RPMI7951 (cell line): ENCODE data around the gene CAPN7. TPM values are rescaled to one million over a fixed set of nuclear protein-coding genes. Genes with fewer than 3 reads are reported as not detected.

ENCODE experiments used
- DNase-seq: peaks from one replicate; pipeline ENCODE4 v3.0.0-alpha.2; 2012; ENCODE audit warnings: low read depth
- total RNA-seq: library from RNA; depleted of rRNA; stranded (reverse); fragments of >200 nt; shearing (Covaris generic); gene quantifications from 2 replicates; pipeline ENCODE4 v1.2.3, GENCODE V29; 2014

Gene CAPN7
- total RNA-seq, 1 experiment from 2014 or later = 28.2 TPM

GRCh38 chr3:15246186-15246585 lies 40.1 kb downstream of the CAPN7 start:
- no peak for DNase-seq

GRCh38 chr3:15253023-15253697 lies 47.1 kb downstream of the CAPN7 start:
- no peak for DNase-seq

GRCh38 chr3:15255215-15255614 lies 49.2 kb downstream of the CAPN7 start:
- DNase-seq = no peak

- DNase-seq = no peak
Measured at GRCh38 chr3:15256861-15257341, 50.9 kb downstream of the CAPN7 start.

GRCh38 chr3:15258720-15259119 lies 52.7 kb downstream of the CAPN7 start:
- DNase-seq = no peak

GRCh38 chr3:15260531-15260930 lies 54.5 kb downstream of the CAPN7 start:
- DNase-seq = no peak

GRCh38 chr3:15261274-15261673 lies 55.2 kb downstream of the CAPN7 start:
- DNase-seq = no peak

- no peak for DNase-seq
Measured at GRCh38 chr3:15262021-15262420, 56.0 kb downstream of the CAPN7 start.

GRCh38 chr3:15263120-15263519 lies 57.1 kb downstream of the CAPN7 start:
- DNase-seq = no peak

- no peak for DNase-seq
Measured at GRCh38 chr3:15263926-15264325, 57.9 kb downstream of the CAPN7 start.

GRCh38 chr3:15264486-15264885 lies 58.4 kb downstream of the CAPN7 start:
- no peak for DNase-seq

GRCh38 chr3:15265655-15266509 lies 59.8 kb downstream of the CAPN7 start:
- DNase-seq = no peak

GRCh38 chr3:15266510-15267376 lies 60.7 kb downstream of the CAPN7 start:
- no peak for DNase-seq

- no peak for DNase-seq
Measured at GRCh38 chr3:15267502-15267901, 61.5 kb downstream of the CAPN7 start.

- peak; percentile 79 for DNase-seq
Measured at GRCh38 chr3:15268033-15268631, 62.1 kb downstream of the CAPN7 start.

- DNase-seq = peak; percentile 94
Measured at GRCh38 chr3:15269091-15269989, 63.3 kb downstream of the CAPN7 start.

GRCh38 chr3:15271030-15271429 lies 65.0 kb downstream of the CAPN7 start:
- no peak for DNase-seq

- no peak for DNase-seq
Measured at GRCh38 chr3:15271785-15272381, 65.8 kb downstream of the CAPN7 start.

GRCh38 chr3:15272426-15273196 lies 66.6 kb downstream of the CAPN7 start:
- no peak for DNase-seq
